Coronary artery (tissue), 2 donors: ENCODE results near the gene LRRTM4.
"Not testable (repeated sequence)": the region's sequence is repeated elsewhere in the genome, so short reads cannot be mapped to it uniquely, and the experiment has no call there.

Source experiments
- DNase-seq: peaks from one replicate; pipeline ENCODE4 v3.0.0-alpha.2; 2017; ENCODE audit warnings: low spot score
- H3K27ac ChIP-seq, 2 donors: fragments of 200-600 bp; sonication (generic); one replicate each; pipeline ENCODE4 v1.5.1; 2016 to 2019
- H3K4me3 ChIP-seq: fragments of 200-600 bp; sonication (generic); 2 replicates; pipeline ENCODE4 v1.5.1; 2016; ENCODE audit warnings: mild to moderate bottlenecking, moderate library complexity
- TF ChIP-seq, protein P1 (sequence below): fragments of 200-600 bp; sonication (generic); IDR thresholded peaks from one replicate; pipeline ENCODE4 v1.5.1; 2019; ENCODE audit warnings: antibody characterized with exemption

The LRRTM4 gene

DNA sequence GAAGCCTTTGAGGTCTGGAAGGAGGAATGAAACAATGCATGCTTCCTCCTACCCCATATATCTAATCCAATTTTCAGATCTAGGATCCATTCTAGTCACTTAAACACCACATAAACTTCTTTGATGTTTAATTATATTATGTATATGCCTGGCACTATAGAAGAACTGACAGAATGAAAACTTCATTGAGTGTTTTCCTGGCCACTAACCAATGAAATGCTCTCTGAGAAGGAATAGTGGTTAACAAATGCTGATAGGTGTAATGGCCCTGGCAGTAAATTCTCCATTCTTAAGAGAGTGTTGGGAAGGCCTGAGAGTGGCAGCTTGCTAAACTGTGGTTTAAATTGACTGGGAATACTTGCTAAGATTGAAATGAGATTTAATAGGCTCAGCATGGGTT is 710.0 kb downstream of the LRRTM4 start:
- Histone ChIP-seq H3K4me3 (no peak overlapping the region), H3K27ac (no peak overlapping the region)
- TF ChIP-seq, protein P1, sequence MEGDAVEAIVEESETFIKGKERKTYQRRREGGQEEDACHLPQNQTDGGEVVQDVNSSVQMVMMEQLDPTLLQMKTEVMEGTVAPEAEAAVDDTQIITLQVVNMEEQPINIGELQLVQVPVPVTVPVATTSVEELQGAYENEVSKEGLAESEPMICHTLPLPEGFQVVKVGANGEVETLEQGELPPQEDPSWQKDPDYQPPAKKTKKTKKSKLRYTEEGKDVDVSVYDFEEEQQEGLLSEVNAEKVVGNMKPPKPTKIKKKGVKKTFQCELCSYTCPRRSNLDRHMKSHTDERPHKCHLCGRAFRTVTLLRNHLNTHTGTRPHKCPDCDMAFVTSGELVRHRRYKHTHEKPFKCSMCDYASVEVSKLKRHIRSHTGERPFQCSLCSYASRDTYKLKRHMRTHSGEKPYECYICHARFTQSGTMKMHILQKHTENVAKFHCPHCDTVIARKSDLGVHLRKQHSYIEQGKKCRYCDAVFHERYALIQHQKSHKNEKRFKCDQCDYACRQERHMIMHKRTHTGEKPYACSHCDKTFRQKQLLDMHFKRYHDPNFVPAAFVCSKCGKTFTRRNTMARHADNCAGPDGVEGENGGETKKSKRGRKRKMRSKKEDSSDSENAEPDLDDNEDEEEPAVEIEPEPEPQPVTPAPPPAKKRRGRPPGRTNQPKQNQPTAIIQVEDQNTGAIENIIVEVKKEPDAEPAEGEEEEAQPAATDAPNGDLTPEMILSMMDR = no peak
- no peak for DNase-seq

DNA sequence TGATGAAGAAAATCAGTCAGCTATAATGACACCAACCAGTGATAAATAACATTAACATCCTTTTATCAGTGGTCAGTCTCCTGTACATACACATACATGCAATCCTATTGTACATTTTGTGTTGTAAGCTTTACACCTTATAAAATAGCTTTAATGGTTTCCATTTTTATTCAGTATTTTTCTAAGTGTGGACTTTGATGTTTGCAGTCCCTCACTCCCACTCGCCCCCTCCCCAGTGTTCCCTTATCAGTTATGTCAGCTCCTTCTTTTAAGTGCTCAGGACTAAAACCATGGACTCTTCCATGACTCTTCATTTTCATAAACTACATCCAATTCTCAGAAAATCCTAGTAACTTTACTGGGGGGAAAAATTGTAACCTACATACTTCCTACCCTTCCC is 713.0 kb downstream of the LRRTM4 start:
- no peak overlapping the region for H3K4me3 ChIP-seq
- no peak overlapping the region for H3K27ac ChIP-seq
- no peak for DNase-seq
- TF ChIP-seq, protein P1 = no peak

DNA sequence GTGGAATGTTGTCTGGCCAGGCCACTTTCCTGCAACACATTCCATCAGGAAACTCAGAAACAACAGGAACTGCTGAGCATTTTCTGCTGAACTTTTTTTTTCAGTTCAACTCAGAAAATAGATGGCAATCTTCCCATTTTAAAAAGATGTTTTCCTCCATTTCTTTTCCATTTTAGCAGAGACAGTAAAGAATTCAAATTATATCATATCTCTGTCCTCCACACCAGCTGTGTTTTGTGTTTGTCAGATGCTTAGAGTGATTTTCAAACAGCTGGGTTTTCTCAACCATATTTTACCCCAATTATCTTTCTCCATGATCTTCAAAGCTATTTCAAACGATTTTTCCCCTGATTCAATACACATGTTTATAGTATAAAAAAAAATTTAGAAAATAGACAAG is 713.4 kb downstream of the LRRTM4 start:
- TF ChIP-seq, protein P1 = no peak
- no peak for DNase-seq
- H3K27ac ChIP-seq = no peak overlapping the region
- H3K4me3 ChIP-seq = no peak overlapping the region

DNA sequence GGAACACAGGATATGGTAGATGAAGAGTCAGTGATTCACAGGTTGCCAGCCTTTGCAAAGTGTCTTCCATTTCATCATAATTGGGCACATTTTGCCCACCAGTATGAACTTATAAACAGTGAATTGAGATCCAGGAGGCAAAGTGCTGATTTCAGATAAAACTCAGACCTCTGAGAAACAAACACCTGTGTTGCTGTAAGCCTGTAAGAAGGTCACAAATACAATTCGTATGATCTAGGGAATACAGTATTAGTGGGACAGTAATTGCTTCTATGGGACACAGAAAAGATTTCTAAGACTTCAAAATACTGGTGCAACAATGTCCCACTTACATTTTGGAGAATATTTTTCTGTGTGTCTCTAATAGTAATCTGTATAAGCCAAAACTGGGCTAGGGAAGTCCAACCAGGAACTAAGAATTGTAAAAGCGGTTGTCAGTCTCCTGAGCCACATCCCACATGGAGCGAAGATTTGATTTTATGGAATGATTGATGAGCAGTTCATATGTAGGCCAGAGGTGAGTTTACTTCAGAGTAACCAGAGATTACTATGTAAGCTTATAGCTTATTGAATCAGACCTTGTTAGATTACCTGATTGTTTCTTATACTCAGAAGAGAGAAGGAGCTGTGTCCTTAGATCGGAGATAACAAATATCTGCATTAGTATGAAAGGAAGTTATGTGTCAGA is 728.4 kb downstream of the LRRTM4 start:
- H3K27ac ChIP-seq = no peak overlapping the region
- no peak overlapping the region for H3K4me3 ChIP-seq
- DNase-seq = no peak
- TF ChIP-seq, protein P1 = no peak

DNA sequence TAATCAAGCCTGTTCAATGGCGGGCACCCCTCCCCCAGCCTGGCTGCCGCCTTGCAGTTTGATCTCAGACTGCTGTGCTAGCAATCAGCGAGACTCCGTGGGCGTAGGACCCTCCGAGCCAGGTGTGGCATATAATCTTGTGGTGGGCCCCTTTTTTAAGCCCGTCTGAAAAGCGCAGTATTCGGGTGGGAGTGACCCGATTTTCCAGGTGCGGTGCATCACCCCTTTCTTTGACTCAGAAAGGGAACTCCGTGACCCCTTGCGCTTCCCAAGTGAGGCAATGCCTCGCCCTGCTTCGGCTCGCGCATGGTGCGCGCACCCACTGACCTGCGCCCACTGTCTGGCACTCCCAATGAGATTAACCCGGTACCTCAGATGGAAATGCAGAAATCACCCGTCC is 740.9 kb downstream of the LRRTM4 start:
- not testable (repeated sequence) for H3K27ac ChIP-seq, DNase-seq, H3K4me3 ChIP-seq

DNA sequence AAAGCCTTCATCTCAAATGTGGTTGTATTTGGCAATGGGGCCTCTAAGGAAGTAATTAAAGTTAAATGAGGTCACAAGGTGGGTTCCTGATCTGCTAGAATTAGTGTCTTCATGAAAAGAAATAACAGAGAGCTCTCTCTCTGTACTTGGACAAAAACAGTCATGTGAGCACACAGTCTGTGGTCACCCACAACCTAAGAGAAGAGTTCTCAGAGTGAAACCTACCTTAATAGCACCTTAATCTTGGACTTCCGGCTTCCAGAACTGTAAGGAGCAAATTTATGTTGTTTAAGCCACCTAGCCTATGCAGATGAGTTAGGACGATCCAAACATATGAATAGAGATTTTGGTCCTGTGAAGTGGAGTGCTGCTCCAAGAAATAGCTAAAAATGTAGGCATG is 758.9 kb downstream of the LRRTM4 start:
- Histone ChIP-seq H3K4me3 (no peak overlapping the region), H3K27ac (no peak overlapping the region)
- no peak for DNase-seq
- TF ChIP-seq, protein P1 = no peak

DNA sequence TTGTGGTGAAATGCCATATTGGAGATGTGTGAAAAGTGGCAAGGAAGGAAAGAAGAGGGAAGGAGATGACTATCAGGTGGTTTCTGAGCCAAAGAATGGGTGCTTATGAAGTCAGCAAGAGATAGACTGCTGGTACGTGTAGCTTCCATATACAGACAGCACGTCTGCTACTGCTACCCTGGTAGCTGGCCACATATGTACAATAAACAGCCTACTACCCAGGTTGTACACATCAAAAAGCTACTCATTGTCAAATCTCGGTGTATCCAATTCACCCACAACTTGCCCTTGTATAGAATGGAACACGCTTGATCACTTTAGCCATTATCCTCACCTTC is 761.8 kb downstream of the LRRTM4 start:
- H3K4me3 ChIP-seq = no peak overlapping the region
- H3K27ac ChIP-seq = no peak overlapping the region
- TF ChIP-seq, protein P1 = no peak

More for the DNA sequence above, 761.8 kb downstream of the LRRTM4 start:
- DNase-seq = no peak
